HG03139 (cell line): ENCODE measurements around the gene VGLL2.
"Not testable (repeated sequence)": the region's sequence is repeated elsewhere in the genome, so short reads cannot be mapped to it uniquely, and the experiment has no call there.

Source experiments
- ATAC-seq: cut with Tn5 transposase; IDR thresholded peaks from one replicate; pipeline ENCODE4 v1.9.1; 2021; ENCODE audit not compliant: unreplicated experiment

The VGLL2 gene

GRCh38 chr6:117265410-117266256 is at the start of gene VGLL2:
Gene VGLL2, plus strand, starts transcription at chr6:117265558. Its CDS starts 206 bp downstream, at chr6:117265764.
- peak; percentile 23 for ATAC-seq

GRCh38 chr6:117222861-117223260 is 42.5 kb upstream of the VGLL2 start:
- ATAC-seq, result no peak

DNA sequence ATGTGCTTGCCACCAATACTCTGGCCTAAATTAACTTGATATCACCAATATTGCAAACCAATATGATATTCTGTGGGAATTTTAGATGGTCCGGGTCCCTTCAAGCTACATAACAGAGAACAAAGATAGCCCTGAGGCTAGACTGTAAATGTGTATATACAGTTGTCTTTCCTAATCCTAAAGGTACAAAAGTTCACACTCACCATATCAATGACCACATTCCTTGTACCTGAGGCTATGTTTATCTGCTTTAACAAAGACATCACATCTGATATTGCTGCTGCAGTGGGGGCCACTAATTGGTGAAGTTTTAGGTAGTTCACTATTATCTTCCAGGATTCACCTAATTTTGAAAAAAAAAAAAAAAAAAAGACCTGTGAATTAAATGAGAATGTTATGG is 38.6 kb upstream of the VGLL2 start:
- no peak for ATAC-seq

DNA sequence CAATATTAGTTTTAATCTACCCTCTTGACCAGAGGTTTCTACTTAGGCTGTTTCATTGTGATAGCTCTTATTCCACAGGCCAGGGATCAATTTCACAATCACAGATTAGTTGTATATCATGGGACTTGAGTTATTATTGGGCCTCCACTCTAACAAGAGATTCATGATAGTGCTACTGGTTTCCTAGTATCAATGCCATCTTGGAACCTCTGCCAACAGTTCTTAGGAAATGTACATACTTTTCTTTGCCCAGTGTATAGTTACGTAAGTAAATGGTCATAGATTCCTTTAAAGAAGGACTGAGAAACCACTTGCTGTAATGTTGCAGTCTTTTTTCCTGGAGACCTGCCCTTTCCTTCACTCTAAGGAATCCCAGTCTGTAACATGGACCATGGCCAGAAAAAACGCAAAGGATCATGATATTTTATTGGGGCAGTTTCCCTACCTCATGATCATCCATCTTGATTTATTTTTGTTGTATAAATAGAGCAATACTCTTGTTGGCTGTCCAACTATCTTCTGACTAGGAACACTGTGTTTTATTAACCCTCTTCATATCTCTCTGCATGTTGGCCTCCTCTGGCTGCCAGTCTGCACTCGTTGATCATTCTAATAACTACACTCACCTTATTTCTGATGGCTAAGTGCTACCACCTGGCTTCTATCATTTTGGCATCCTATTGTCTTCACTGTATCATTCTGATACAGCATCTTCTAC is 38.0 kb upstream of the VGLL2 start:
- no peak for ATAC-seq

GRCh38 chr6:117228202-117228601 is 37.2 kb upstream of the VGLL2 start:
- ATAC-seq, result no peak

GRCh38 chr6:117229870-117230269 is 35.5 kb upstream of the VGLL2 start:
- ATAC-seq, result no peak

GRCh38 chr6:117231466-117231865 is 33.9 kb upstream of the VGLL2 start:
- ATAC-seq, result no peak

DNA sequence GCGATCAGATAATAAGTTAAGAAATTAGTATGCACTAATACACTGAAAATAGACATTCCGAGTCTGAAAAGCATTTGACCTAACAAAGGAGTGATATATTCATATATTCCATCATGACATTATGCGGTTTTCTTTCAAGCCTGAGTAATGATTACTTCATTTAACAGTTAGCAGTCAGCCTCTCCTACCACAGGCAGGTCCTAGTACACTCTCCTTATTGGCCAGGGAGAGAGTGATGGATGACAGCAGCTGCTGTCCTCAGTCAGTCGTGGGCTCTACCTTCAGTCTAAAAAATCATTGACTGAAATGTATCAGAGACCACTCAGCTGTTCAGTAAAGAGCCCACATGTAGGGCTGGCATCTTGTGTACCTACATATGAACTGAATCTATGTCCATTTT is 33.2 kb upstream of the VGLL2 start:
- ATAC-seq, result no peak

DNA sequence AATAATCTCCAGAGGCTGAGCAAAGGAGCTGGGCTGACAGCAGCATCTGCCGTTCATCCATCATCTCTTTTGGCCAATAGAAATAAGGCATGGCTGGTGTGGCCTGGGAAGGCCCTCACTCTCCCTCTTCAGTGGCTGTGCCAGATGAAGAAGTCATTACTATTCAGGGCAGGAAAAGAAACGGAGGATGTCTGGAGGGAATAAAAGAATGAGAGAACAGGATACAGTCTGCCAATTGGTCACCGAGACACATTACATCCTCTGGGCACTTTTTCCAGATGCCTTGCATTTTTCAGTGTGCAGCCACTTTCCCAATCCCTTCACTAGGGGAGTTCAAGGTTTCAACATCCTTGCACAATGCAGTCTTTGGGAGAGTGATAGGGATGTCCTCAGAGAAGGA is 32.2 kb upstream of the VGLL2 start:
- no peak for ATAC-seq

DNA sequence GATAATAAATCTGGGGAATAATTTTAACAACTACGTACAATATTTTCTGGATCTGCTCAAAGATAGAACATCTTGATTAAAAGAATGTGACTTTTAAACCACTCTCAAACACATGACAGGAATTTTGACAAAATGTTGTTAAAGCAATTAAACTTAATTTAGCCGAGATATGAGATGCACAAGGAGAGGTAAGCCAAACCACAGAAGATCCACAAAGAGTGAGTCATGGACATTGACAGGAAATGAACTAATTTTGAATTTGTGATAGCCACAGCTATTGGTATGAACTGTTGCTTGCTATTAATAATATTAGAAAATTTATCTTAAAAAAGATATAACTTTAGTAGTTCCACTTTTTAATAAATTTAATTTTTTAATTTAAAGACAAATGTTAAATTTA is 27.8 kb upstream of the VGLL2 start:
- ATAC-seq, result no peak

DNA sequence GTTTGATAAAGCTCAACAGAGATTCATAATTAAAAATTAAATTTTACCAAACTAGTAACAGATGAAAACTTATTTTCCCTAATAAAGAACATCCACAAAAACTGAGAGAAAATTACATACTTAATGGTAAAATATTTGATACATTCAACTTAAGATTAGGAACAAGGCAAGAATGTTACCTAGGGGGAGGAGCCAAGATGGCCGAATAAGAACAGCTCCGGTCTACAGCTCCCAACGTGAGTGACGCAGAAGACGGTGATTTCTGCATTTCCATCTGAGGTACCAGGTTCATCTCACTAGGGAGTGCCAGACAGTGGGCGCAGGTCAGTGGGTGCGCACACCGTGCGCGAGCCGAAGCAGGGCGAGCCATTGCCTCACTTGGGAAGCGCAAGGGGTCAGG is 20.8 kb upstream of the VGLL2 start:
- ATAC-seq, result not testable (repeated sequence)

GRCh38 chr6:117244979-117245378 is 20.4 kb upstream of the VGLL2 start:
- ATAC-seq, result not testable (repeated sequence)

DNA sequence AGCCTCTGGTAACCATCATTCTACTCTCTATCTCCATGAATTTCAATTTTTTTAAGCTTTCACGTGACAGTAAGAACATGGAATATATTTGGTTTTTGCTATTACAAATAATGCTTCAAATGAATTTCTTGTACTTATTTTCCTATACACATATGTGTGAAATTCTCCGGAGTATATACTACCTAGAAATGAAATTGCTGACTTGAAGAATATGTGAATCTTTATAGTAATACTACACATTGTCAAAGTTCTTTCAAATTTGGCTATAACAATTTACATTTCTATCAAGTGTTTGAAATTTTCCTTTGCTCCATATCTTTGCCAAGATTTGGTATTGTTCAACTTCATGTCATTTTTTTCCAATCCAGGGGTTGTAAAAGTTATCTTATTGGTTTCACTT is 11.6 kb upstream of the VGLL2 start:
- no peak for ATAC-seq

- ATAC-seq, result no peak
These were observed 2.6 kb upstream of the VGLL2 start for GRCh38 chr6:117262799-117263198.

GRCh38 chr6:117263353-117263927 is 1.9 kb upstream of the VGLL2 start:
- ATAC-seq, result no peak

- peak; percentile 11 for ATAC-seq
These were observed 1.0 kb upstream of the VGLL2 start for GRCh38 chr6:117264369-117264691.

DNA sequence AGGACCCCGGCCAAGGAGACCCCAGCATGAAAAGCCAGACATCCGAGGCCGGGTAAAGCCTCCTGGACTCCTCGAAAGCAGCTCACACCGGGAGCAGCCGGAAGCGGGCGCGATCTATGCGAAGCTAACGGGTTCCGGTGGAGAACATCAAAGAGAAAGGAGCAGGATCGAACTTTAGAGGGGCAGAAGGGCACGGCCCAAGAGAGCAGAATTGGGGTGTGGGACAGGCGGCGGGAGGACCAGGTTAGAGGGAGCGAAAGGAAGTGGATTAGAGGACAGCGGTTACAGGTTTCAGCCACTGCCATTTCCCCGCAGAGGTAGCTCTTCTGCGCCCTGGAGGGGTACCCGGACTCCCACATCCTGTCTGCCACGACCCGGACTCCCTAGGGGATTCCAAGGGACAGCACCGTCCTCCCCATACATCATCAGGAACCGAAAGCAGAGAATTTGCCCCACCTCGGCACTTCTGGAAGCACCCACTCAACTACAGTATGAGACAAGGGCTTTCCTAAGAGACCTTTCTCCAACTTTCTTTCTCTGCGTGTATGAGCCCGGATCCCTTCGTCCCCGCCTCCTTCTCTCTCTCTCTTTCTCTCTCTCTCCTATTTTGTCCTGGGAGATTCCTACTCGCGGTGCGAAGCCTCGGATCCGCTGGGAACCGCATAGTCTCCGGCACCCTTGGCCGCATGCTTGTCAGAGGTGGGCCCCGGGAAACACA is 507 bp upstream of the VGLL2 start:
- ATAC-seq, result peak; percentile 59

DNA sequence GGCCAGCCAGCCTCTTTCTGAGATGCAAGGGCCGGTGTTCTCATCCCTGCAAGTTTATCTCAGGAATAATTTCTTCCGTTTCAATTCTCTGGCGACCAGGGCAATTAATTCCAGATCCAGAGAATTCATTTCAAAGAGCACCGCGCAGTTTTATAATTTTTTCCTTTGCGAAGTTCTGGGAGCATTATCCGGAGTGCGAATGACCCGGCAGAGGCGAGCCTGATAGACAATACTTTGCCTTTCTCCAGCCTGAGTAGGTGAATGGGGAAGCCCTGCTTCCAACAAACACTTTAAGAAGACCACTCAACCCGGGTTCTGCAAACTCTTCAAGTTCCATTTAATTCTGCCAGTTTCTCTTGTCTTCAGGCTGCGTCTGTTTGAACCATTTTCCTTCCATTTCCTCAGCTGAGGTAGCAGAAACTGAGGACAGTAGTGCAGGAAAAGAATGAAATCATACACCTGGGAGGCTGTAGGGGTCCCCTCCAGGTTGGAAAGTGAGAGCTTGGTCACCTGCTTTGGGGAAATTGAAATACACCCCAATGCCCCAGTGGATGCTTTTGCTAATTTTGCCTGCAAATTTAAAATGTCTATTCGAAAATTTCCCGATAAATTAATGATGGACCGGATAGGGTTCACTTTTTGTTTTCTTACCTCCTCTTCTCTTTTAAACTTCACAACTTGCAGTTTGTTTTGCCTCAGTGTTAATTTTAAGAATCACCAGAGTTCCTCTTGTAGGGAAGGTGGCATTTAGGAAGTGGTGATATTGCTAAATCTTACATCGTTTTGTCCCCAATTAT is 1.1 kb downstream of the VGLL2 start:
- ATAC-seq, result no peak

DNA sequence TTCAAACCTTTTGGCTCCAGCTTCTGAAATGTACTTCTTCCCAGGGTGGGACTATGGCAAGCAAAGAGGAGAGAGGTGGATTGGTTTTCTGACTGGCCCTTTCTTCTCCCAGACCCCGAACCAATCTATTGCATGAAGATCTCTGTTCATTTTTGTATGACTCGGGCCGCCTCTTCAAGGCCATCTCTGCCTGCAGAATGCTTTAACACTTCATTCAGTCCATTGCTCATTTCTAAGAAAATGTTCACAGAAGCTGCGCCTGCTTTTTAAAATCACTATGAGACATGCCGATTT is 1.6 kb downstream of the VGLL2 start:
- no peak for ATAC-seq

DNA sequence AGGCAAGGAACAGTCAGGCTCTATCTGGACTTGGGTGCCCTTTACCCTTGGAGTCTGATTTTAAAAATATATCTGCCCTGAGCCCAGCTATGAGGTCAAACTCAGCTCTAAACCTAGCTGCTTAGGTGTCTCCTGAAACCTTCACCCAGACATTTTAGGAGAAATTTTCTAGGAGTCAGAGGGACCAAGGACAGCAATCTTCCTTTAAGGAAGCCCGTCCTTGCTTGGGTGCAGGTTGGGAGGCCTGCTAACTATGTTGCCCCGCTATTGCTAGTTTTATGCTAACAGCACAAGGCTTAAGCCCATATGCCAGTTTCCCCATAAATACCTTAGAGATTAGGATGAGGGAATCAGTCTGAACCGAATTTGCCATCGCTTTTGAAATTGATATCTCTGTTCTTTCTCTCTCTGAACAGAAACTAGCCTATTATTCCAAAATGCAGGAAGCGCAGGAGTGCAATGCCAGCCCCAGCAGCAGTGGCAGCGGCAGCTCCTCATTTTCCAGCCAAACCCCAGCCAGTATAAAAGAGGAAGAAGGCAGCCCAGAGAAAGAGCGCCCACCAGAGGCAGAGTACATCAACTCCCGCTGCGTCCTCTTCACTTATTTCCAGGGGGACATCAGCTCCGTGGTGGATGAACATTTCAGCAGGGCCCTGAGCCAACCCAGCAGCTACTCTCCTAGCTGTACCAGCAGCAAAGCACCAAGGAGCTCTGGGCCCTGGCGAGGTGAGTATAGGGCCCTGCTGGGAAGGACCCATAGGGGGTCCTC is 2.6 kb downstream of the VGLL2 start:
- ATAC-seq, result no peak
